Activated CD4-positive, alpha-beta memory T cell treated with anti-CD3 and anti-CD28 coated beads, Interleukin-2, amount 10 ng/mL, durations not matched to agents 7 days and 5 days (primary cell): ENCODE data around the gene SPCS3. TPM values are rescaled to one million over a fixed set of nuclear protein-coding genes. Genes with fewer than 3 reads are reported as not detected.
"Not testable (repeated sequence)": the region's sequence is repeated elsewhere in the genome, so short reads cannot be mapped to it uniquely, and the experiment has no call there.

Experiments
- CTCF ChIA-PET: fragments of 350-600 bp; sonication (Branson Sonifier 250); formaldehyde crosslinking; loops from one replicate; lab custom pipeline; 2021; ENCODE audit warnings: antibody characterized with exemption, inconsistent platforms; lab: Charles Lee
- POLR2A ChIA-PET: fragments of 350-600 bp; sonication (Branson Sonifier 250); formaldehyde crosslinking; loops from one replicate; lab custom pipeline; 2021; ENCODE audit warnings: antibody characterized with exemption; lab: Charles Lee
- DNase-seq: peaks from one replicate; pipeline ENCODE4 v3.0.0-alpha.2; 2020
- H3K27ac Mint-ChIP-seq: one replicate; pipeline ENCODE4 v1.8.0; 2021; ENCODE audit warnings: mild to moderate bottlenecking, mixed read lengths
- H3K27me3 Mint-ChIP-seq: one replicate; pipeline ENCODE4 v1.8.0; 2021; ENCODE audit warnings: mixed read lengths
- H3K36me3 Mint-ChIP-seq: one replicate; pipeline ENCODE4 v1.8.0; 2021; ENCODE audit warnings: low read depth, mixed read lengths
- H3K4me1 Mint-ChIP-seq: one replicate; pipeline ENCODE4 v1.8.0; 2021; ENCODE audit warnings: mixed read lengths
- H3K4me3 Mint-ChIP-seq: one replicate; pipeline ENCODE4 v1.8.0; 2021; ENCODE audit warnings: mild to moderate bottlenecking, mixed read lengths
- H3K9me3 Mint-ChIP-seq: one replicate; pipeline ENCODE4 v1.8.0; 2021; ENCODE audit warnings: mixed read lengths
- total RNA-seq, 2 experiments: library from RNA; stranded (reverse); gene quantifications; one replicate each; pipeline ENCODE4 v1.2.3, GENCODE V29; 2021

Gene SPCS3
- total RNA-seq, 2 experiments from 2014 or later = 215 to 233 TPM

DNA sequence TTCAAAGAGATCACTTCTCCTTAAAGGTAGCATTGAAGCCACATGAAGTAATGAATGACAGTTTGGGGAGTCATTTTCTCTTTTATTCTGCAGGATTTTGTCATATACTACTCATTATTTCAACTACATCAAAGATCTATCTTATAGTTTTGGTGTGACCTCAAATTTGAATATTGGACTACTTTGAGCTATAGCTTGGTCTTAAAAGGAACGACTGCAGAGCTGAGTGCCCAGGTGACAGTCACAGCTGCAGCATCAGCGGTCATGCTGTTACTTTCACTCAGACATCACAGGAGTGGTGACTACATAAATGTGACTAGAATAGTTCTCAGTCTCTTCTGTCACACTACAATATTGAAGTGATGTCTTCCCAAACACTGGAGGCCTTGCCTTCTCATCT lies 10.7 kb upstream of the SPCS3 start:
- Mint-ChIP-seq H3K36me3 (no peaks in the 10 kb centered on the region), H3K9me3 (no peaks in the 10 kb centered on the region), H3K27ac (no peak overlapping the region), H3K4me1 (no peaks in the 10 kb centered on the region), H3K27me3 (peaks cover 18% of the 10 kb centered on the region), H3K4me3 (no peak overlapping the region)
- CTCF ChIA-PET = no interaction called here
- no peak for DNase-seq
- POLR2A ChIA-PET = no interaction called here

DNA sequence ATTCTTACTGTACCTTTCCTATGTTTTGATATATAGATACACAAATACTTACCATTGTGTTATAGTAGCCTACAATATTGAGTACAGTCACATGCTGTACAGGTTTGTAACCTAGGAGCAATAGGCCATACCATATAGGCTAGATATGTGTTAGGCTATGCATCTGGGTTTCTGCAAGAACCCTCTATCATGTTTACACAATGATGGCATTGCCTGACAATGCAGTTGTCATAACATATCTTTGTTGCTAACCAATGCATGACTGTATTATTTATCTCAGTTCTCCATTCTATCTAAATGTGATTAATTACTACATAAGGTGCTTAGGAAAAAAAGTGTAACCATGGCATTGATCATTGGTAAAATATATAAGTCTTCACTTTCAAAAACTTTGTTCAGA lies 10.0 kb upstream of the SPCS3 start:
- CTCF ChIA-PET = no interaction called here
- Mint-ChIP-seq H3K27ac (no peak overlapping the region), H3K4me1 (no peaks in the 10 kb centered on the region), H3K27me3 (peaks cover 18% of the 10 kb centered on the region), H3K4me3 (no peak overlapping the region), H3K36me3 (no peaks in the 10 kb centered on the region), H3K9me3 (no peaks in the 10 kb centered on the region)
- POLR2A ChIA-PET = no interaction called here
- no peak for DNase-seq

DNA sequence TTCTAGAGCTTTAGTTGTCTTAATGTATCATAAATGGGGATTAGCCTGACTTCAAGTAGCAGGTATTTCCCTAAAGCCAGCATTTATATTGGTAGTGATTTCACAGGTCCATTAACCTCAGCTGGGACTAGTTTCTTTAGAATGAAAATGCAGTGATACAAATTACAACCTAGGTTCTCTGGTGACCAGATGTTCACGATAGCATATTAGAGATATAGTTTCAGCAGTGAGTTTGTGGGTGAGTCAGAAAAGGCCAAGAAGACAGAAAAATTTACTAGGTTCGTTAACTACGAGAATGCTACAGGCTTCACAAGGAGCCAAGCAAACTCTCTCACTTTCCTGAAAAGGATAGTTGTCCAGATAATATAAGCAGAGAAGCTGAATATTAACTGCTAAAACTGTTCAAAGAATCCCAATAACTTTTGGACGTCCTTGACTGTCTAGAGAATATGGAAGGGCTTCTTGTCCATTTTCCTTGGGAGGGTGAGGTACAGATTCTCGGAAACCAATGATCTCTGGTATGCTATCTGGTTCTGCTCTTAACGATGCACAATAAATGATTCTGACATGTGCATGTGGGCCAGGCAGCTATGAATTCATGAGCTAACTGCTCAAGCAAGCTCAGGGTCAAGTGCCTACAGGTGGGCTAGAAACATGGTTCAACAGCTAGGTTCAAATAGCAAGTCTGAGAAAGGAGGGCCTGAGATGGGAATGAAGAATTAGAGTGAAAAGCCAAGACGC lies 6.0 kb upstream of the SPCS3 start:
- CTCF ChIA-PET = no interaction called here
- POLR2A ChIA-PET = no interaction called here
- Mint-ChIP-seq H3K4me1 (peaks cover 8% of the 10 kb centered on the region), H3K36me3 (peaks cover 3% of the 10 kb centered on the region), H3K27me3 (peaks cover 12% of the 10 kb centered on the region), H3K4me3 (no peak overlapping the region), H3K9me3 (no peaks in the 10 kb centered on the region), H3K27ac (no peak overlapping the region)
- DNase-seq = no peak

DNA sequence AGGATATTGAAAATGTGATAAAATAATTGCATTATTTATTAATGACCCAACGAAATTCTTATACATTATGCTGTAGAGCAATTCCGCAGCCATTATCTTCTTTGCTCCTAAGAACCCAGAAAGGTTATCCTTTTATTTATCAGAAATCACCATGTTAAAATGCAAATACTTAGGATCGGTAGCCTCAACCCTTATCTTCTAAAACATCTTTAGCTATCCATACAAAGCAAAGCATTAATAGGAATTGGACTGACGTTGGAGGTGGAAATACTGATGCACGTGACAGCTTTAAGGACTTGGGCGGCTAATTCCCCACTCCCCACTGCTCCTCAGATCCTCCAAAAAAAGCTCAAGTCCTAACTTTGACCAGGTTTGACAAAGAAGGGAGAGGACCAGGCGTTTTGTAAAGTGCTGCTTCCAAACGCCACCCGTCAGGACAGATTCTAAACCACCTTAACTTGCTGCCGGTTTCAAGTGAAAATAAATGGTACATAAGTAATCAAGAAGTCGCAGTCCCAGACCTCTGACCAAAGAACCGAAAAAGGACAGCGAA lies 539 bp upstream of the SPCS3 start:
- no peaks in the 10 kb centered on the region for H3K27me3 Mint-ChIP-seq
- H3K4me3 Mint-ChIP-seq = peak overlapping the region; percentile 88
- H3K36me3 Mint-ChIP-seq = peaks cover 32% of the 10 kb centered on the region
- DNase-seq = no peak
- peak overlapping the region; percentile 88 for H3K27ac Mint-ChIP-seq
- ChIA-PET POLR2A (interaction anchor here (0.6 to 0.7 kb wide), 2 partner anchors 11 to 13 kb away, joined by 3 read pairs; no protein-coding TSS in a partner anchor), CTCF (no interaction called here)
- no peaks in the 10 kb centered on the region for H3K9me3 Mint-ChIP-seq
- H3K4me1 Mint-ChIP-seq = peaks cover 36% of the 10 kb centered on the region

DNA sequence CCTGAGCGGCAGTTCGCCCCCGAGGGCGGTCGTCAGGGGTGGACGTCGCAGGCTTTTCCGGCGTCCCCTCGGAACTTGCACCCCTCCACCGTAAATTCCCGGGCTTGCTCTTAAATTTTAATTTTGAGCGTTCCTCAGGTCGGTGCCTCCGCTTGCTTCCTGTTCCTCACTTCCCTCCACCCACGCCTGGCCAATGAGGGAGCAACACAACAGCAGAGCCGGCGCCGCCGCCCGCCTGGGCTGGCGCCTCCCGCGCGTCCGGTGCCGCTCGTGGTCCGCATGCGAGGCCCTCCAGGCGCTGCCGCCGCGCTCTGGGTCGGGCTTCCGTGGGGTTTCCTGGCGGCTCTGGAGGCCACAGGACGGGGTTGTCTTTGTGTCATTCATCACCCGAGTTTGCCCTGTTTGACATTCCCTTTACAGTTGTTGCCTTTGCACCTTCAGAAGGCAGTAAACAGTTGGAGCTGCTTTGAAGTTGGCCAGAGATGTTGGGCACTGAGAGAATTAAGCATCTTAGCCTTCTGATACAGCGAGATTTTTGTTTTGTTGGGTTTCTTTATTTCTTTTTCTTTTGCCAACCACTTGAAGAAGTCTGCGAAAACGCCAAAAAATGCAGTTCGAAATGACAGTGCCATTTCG lies 692 bp downstream of the SPCS3 start:
- Mint-ChIP-seq H3K9me3 (no peaks in the 10 kb centered on the region), H3K36me3 (peaks cover 40% of the 10 kb centered on the region), H3K4me3 (peak overlapping the region; percentile 88), H3K27ac (peak overlapping the region; percentile 87), H3K4me1 (peaks cover 44% of the 10 kb centered on the region), H3K27me3 (no peaks in the 10 kb centered on the region)
- ChIA-PET CTCF (interaction anchor here (0.6 kb wide), 1 partner anchor 991 kb away, joined by 3 read pairs; no protein-coding TSS in a partner anchor), POLR2A (interaction anchor here (1.0 to 1.5 kb wide), 4 partner anchors 9 to 124 kb away, joined by 3 to 7 read pairs (median 4); no protein-coding TSS in a partner anchor)
- peak; percentile 91 for DNase-seq

DNA sequence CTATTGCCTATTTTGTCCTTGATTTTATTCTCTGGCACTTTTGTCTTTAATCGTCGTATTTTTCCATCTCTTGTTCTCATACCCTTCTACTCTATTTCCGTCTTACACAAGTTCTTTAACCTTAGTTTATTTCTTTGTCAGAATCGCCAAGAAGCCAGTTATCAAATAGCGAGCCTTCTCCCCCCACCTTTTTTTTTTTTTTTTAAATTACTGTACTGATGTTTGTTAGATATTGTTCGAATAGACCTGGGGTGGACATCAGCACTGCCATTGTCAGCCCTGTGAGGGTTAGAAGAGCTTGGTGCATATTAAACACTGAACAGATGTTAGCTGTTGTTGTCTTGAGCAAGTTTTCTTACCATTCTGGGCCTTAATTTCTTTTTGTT lies 1.2 kb downstream of the SPCS3 start:
- CTCF ChIA-PET = interaction anchor here (0.6 kb wide), 1 partner anchor 991 kb away, joined by 3 read pairs; no protein-coding TSS in a partner anchor
- Mint-ChIP-seq H3K27me3 (no peaks in the 10 kb centered on the region), H3K36me3 (peaks cover 40% of the 10 kb centered on the region), H3K27ac (peak overlapping the region; percentile 87), H3K9me3 (no peaks in the 10 kb centered on the region), H3K4me3 (peak overlapping the region; percentile 88), H3K4me1 (peaks cover 44% of the 10 kb centered on the region)
- no peak for DNase-seq
- POLR2A ChIA-PET = interaction anchor here (1.0 to 1.5 kb wide), 4 partner anchors 9 to 124 kb away, joined by 3 to 7 read pairs (median 4); no protein-coding TSS in a partner anchor

DNA sequence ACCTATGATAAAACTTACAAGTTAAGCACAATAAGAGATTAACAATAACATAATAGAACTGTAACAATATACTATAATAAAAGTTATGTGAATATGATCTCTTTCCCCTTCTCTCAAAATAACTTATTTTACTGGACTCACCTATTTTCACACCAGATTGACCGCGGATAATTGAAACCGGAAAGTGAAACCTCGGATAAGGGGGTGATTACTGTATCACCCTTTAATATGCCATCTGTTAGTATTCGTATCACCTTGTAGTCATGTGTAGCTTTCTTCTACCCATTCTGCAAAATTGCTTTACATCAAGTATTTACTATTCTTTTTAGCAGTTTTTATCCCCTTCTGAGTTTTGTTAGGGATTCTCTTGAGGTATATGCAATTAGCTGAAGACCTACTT lies 1.8 kb downstream of the SPCS3 start:
- ChIA-PET CTCF (no interaction called here), POLR2A (interaction anchor here (1.0 to 1.5 kb wide), 2 partner anchors 11 to 12 kb away, joined by 3 to 7 read pairs; no protein-coding TSS in a partner anchor)
- H3K36me3 Mint-ChIP-seq = peaks cover 40% of the 10 kb centered on the region
- no peaks in the 10 kb centered on the region for H3K27me3 Mint-ChIP-seq
- DNase-seq = no peak
- no peaks in the 10 kb centered on the region for H3K9me3 Mint-ChIP-seq
- H3K4me1 Mint-ChIP-seq = peaks cover 44% of the 10 kb centered on the region
- peak overlapping the region; percentile 88 for H3K4me3 Mint-ChIP-seq
- H3K27ac Mint-ChIP-seq = peak overlapping the region; percentile 87

DNA sequence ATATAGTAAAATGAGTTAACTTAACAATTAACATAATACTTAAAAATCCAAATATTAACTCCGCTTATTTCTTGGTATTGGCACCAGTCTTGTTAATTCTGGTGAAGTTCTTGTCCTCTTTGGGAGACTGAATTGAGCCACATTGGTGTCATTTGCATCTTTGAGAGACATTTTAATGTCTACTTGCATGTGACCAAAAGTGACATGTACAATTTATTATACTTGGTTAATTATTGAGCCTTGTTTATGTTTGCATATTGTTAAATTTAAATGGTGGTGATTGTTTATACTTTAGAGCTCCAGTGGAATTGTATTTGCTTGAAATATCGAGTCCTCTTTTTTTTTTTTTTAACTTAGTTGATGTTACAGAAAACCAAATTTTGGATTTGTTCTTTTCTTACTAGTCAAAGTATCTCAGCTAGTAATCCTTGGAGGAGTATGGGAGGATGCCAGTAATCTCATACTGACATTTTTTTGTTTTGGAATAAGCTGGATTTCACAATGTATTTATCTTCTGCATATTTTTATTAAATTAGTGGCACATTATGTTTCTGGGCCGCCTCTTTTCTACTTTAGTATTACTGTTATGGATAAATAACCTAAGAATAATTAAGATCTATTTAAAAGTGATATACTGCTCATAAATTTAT lies 3.9 kb downstream of the SPCS3 start:
- ChIA-PET POLR2A (interaction anchor here (1.1 to 1.5 kb wide), 2 partner anchors 9 to 986 kb away, joined by 3 to 4 read pairs; partner anchors contain the start of gene NEIL3), CTCF (interaction anchor here (1.1 kb wide), 1 partner anchor 128 kb away, joined by 4 read pairs; no protein-coding TSS in a partner anchor)
- Mint-ChIP-seq H3K27me3 (no peaks in the 10 kb centered on the region), H3K9me3 (no peaks in the 10 kb centered on the region), H3K4me3 (no peak overlapping the region), H3K27ac (no peak overlapping the region), H3K4me1 (peaks cover 42% of the 10 kb centered on the region), H3K36me3 (peaks cover 55% of the 10 kb centered on the region)
- no peak for DNase-seq

DNA sequence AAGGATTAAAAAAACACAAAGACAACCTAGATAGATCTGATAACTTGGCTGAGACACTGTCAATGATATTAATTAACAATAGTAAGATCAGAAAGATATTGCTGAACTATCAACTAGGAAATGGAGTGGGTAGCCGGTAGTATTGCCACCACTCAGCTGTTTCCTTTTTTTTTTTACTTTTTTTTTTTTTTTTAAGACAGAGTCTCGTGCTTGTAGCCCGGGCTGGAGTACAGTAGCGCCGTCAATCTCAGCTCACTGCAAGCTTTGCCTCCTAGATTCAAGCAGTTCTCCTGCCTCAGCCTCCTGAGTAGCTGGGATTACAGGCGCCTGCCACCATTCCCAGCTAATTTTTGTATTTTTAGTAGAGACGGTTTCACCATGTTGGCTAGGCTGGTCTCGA lies 5.1 kb downstream of the SPCS3 start:
- H3K9me3 Mint-ChIP-seq, H3K27me3 Mint-ChIP-seq, H3K27ac Mint-ChIP-seq, DNase-seq, H3K4me3 Mint-ChIP-seq: not testable (repeated sequence)
- peaks cover 37% of the 10 kb centered on the region for H3K4me1 Mint-ChIP-seq
- POLR2A ChIA-PET = interaction anchor here (0.9 to 1.5 kb wide), 2 partner anchors 9 to 985 kb away, joined by 3 to 4 read pairs; partner anchors contain the start of gene NEIL3
- H3K36me3 Mint-ChIP-seq = peaks cover 61% of the 10 kb centered on the region
- CTCF ChIA-PET = interaction anchor here (0.5 to 2.7 kb wide), 3 partner anchors 16 to 218 kb away, joined by 3 to 11 read pairs (median 4); no protein-coding TSS in a partner anchor

DNA sequence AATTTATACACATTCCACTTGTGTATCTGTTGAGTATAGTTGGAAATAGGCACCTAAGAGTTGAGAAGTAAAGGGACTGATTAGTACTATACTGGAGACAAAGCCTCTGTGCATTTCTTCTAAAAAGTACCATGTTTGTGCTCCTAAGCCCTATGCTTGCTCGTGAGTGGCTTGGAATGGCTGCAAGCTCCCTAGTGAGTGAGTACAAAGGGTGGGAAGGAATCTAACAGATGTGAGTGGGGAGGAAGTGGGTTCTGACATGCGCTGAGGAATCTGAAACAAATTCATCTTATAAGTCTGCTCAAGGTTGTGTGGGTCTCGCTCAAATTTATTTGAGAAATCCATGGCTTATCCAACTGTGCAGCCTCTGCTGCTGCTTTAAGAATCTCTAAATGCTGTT lies 13.3 kb downstream of the SPCS3 start:
- Mint-ChIP-seq H3K9me3 (no peaks in the 10 kb centered on the region), H3K27ac (no peak overlapping the region), H3K36me3 (peaks cover 50% of the 10 kb centered on the region), H3K4me1 (peaks cover 6% of the 10 kb centered on the region), H3K27me3 (no peaks in the 10 kb centered on the region), H3K4me3 (no peak overlapping the region)
- ChIA-PET POLR2A (interaction anchor here (1.3 to 1.6 kb wide), 2 partner anchors 12 kb away, joined by 3 to 7 read pairs; no protein-coding TSS in a partner anchor), CTCF (no interaction called here)
- DNase-seq = no peak

DNA sequence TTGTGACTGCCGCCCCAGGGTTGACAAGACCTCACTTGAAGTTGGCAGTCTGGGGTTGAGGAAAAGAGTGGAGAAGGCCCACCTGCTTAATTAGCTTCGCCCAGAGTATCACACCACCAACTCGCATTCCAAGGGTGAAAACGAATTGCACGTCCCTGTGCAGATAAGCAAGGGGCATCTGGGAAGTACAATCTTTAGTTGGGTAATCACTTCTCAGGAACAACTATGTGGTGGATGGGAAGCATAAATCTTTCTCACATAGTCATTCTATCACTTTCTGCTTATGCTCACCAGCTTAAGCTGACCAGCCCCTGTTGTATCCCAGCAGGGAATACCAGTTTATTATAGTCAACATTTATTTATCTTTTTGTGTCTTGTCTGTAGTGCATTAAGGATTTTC lies 14.3 kb downstream of the SPCS3 start:
- no peak for DNase-seq
- Mint-ChIP-seq H3K4me3 (no peak overlapping the region), H3K9me3 (no peaks in the 10 kb centered on the region), H3K4me1 (peaks cover 5% of the 10 kb centered on the region), H3K27me3 (no peaks in the 10 kb centered on the region), H3K27ac (no peak overlapping the region), H3K36me3 (peaks cover 43% of the 10 kb centered on the region)
- POLR2A ChIA-PET = interaction anchor here (1.2 to 1.3 kb wide), 2 partner anchors 9 to 13 kb away, joined by 3 read pairs; no protein-coding TSS in a partner anchor
- CTCF ChIA-PET = no interaction called here

DNA sequence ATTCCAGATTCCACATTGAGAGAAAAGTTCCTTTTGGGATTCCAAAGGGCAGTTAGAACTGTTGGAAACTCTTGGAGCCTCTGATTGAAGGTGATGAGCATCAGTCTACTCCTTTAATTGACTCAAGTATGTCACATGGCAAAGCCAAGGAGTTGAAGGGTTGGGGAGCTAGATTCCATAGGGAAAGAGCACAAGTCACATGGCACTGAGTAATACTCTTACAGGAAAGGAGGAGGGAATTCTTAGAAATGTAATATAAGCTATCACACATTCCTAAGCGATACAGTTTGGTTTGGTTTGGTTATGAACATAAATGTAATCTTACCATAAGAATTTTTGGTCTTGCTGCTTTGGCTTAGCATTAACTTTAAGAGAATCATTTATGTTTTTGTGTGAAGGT lies 15.7 kb downstream of the SPCS3 start:
- ChIA-PET POLR2A (no interaction called here), CTCF (no interaction called here)
- H3K9me3 Mint-ChIP-seq = no peaks in the 10 kb centered on the region
- H3K4me1 Mint-ChIP-seq = peaks cover 5% of the 10 kb centered on the region
- H3K27ac Mint-ChIP-seq = no peak overlapping the region
- no peak overlapping the region for H3K4me3 Mint-ChIP-seq
- no peaks in the 10 kb centered on the region for H3K27me3 Mint-ChIP-seq
- H3K36me3 Mint-ChIP-seq = peaks cover 34% of the 10 kb centered on the region
- no peak for DNase-seq
